Chondrocyte (in vitro differentiated cells): ENCODE data around the gene PHOSPHO2. TPM values are rescaled to one million over a fixed set of nuclear protein-coding genes. Genes with fewer than 3 reads are reported as not detected.

ENCODE experiments used
- DNase-seq: peaks from one replicate; pipeline ENCODE4 v3.0.0; 2021; ENCODE audit warnings: mixed read lengths, low spot score
- H3K27ac Mint-ChIP-seq: one replicate; pipeline ENCODE4 v1.8.0; 2021; ENCODE audit warnings: mild to moderate bottlenecking, moderate library complexity, mixed read lengths; ENCODE audit not compliant: unreplicated experiment
- H3K27me3 Mint-ChIP-seq: 2 replicates; pipeline ENCODE4 v1.8.0; 2021; ENCODE audit warnings: low read depth, mixed read lengths
- H3K36me3 Mint-ChIP-seq: 2 replicates; pipeline ENCODE4 v1.8.0; 2021; ENCODE audit warnings: low read depth, mixed read lengths
- H3K4me1 Mint-ChIP-seq: 2 replicates; pipeline ENCODE4 v1.8.0; 2021; ENCODE audit warnings: low read depth, mild to moderate bottlenecking, mixed read lengths
- H3K4me3 Mint-ChIP-seq: one replicate; pipeline ENCODE4 v1.8.0; 2021; ENCODE audit warnings: mild to moderate bottlenecking, moderate library complexity, mixed read lengths; ENCODE audit not compliant: unreplicated experiment
- H3K9me3 Mint-ChIP-seq: 2 replicates; pipeline ENCODE4 v1.8.0; 2021; ENCODE audit warnings: low read depth, mixed read lengths
- CTCF ChIP-seq: fragments of 200-600 bp; sonication (generic); IDR thresholded peaks from 2 replicates; pipeline ENCODE4 v1.5.0; 2021; ENCODE audit warnings: antibody characterized with exemption, mild to moderate bottlenecking, moderate library complexity
- total RNA-seq: library from RNA; stranded (reverse); gene quantifications from 3 replicates; pipeline ENCODE4 v1.2.1, GENCODE V29; 2021

PHOSPHO2 gene
- total RNA-seq, 1 donor from 2014 or later = 3.3 TPM

GRCh38 chr2:169743549-169743948, 49.3 kb downstream of the PHOSPHO2 start:
- no peak for TF ChIP-seq CTCF
- Mint-ChIP-seq H3K27ac (no peak overlapping the region), H3K9me3 (no peaks in the 10 kb centered on the region), H3K4me1 (peaks cover 7% of the 10 kb centered on the region), H3K36me3 (peaks cover 16% of the 10 kb centered on the region), H3K27me3 (no peaks in the 10 kb centered on the region), H3K4me3 (no peak overlapping the region)
- no peak for DNase-seq

GRCh38 chr2:169746240-169746639, 52.0 kb downstream of the PHOSPHO2 start:
- Mint-ChIP-seq H3K27ac (no peak overlapping the region), H3K4me1 (no peaks in the 10 kb centered on the region), H3K36me3 (peaks cover 15% of the 10 kb centered on the region), H3K27me3 (no peaks in the 10 kb centered on the region), H3K4me3 (no peak overlapping the region), H3K9me3 (no peaks in the 10 kb centered on the region)
- no peak for TF ChIP-seq CTCF
- DNase-seq = no peak

GRCh38 chr2:169748319-169748718, 54.0 kb downstream of the PHOSPHO2 start:
- Mint-ChIP-seq H3K36me3 (peaks cover 13% of the 10 kb centered on the region), H3K27me3 (no peaks in the 10 kb centered on the region), H3K27ac (no peak overlapping the region), H3K4me1 (no peaks in the 10 kb centered on the region), H3K9me3 (no peaks in the 10 kb centered on the region), H3K4me3 (no peak overlapping the region)
- no peak for TF ChIP-seq CTCF
- DNase-seq = no peak

Other genes with a start within 250 kb of the PHOSPHO2 start
- gene BBS5, start 215.0 kb upstream of the PHOSPHO2 start, total RNA-seq = 8.9 to 9.7 TPM (median 9.3 TPM) in 3 replicates
- 1.4 to 2.3 TPM (median 2.2 TPM) in 3 replicates for gene KLHL41, start 184.8 kb upstream of the PHOSPHO2 start, total RNA-seq
- 17.4 to 24.5 TPM (median 19.0 TPM) in 3 replicates for gene FASTKD1, start 120.6 kb upstream of the PHOSPHO2 start, total RNA-seq
- 34.6 to 44.3 TPM (median 34.8 TPM) in 3 replicates for gene PPIG, start 110.1 kb upstream of the PHOSPHO2 start, total RNA-seq
- 0.19 TPM in 1 of 3 replicates, not detected in the others for gene CFAP210, start 64 bp upstream of the PHOSPHO2 start, total RNA-seq
- gene KLHL23, start 39.4 kb downstream of the PHOSPHO2 start, total RNA-seq = 3.8 to 9.6 TPM (median 8.9 TPM) in 3 replicates
- gene SSB, start 104.4 kb downstream of the PHOSPHO2 start, total RNA-seq = 93.5 to 105 TPM (median 95.1 TPM) in 3 replicates
- 43.5 to 47.6 TPM (median 45.2 TPM) in 3 replicates for gene METTL5, start 130.4 kb downstream of the PHOSPHO2 start, total RNA-seq
- gene UBR3, start 133.0 kb downstream of the PHOSPHO2 start, total RNA-seq = 30.9 to 44.0 TPM (median 32.4 TPM) in 3 replicates